ENCODE results near the gene THSD4. TPM values are rescaled to one million over a fixed set of nuclear protein-coding genes. Genes with fewer than 3 reads are reported as not detected.

THSD4 gene
- total RNA-seq, 2 donors from 2014 or later, result not detected

DNA sequence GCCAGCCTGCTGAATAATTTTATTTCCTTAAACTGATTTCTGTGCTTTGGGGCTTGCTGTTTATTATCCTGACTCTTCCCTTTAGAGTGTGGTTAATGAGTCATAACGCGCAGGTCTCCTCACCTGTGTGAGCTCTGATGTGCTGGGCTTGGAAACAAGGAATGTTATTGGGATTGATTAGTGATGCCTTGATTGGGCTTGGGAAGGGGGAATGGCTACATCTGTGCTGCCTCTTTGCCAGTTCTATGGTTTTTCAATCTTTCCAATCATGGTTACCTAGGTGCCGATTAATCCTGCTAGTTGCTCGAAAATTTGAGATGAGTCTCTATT is 161.0 kb downstream of the THSD4 start:
- no peaks in the 10 kb centered on the region for H3K36me3 Mint-ChIP-seq
- H3K27ac Mint-ChIP-seq, result no peak overlapping the region
- ATAC-seq (no peak), DNase-seq (ENCODE audit: low spot score) (no peak)
- no peak overlapping the region for H3K4me3 Mint-ChIP-seq
- H3K4me1 Mint-ChIP-seq (ENCODE audit: low read depth in 2 of 2), result no peaks in the 10 kb centered on the region
- peaks cover 9 to 14% of the 10 kb centered on the region in 2 donors for H3K27me3 Mint-ChIP-seq
- no peaks in the 10 kb centered on the region for H3K9me3 Mint-ChIP-seq

DNA sequence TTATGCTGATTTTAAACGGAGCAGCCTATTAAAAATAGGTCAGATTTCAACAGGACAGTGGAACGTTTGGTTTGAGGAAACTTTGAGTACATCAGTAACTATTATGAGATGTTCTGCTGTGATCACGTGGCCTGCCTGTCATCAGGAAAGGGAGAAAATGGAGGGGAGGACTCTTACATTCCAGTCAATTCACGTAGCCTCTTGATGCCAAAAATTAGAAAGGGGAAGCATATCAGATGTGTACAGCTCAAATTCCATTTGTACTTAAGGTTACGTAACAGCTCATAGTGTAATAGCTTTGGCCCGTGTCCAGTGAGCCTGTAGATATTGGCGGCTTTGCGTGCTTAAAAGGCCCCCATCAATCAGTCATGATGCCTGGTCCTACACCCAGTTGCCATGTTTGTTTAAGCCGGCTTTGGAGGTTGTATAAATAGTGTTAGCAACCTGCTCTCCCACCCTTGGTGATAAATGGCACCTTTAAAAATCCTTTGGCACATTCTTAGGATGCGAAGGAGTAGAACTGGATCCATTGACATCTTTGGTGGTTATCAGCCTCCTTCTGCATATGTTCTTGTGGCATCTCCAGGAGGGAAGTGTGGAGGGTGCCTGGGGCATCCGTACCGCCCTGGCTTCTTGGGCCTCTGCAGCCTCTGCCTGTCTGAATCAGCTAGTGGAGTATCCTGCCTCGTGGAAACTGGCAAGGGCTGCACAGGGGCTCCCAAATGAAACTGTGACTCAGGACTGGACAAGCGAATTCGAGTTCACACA is 163.9 kb downstream of the THSD4 start:
- no peaks in the 10 kb centered on the region for H3K36me3 Mint-ChIP-seq
- no peak overlapping the region for H3K4me3 Mint-ChIP-seq
- H3K9me3 Mint-ChIP-seq, result no peaks in the 10 kb centered on the region
- DNase-seq (ENCODE audit: low spot score) (no peak), ATAC-seq (no peak)
- H3K27ac Mint-ChIP-seq, result no peak overlapping the region
- H3K27me3 Mint-ChIP-seq, result peaks cover 14 to 18% of the 10 kb centered on the region in 2 donors
- no peaks in the 10 kb centered on the region for H3K4me1 Mint-ChIP-seq (ENCODE audit: low read depth in 2 of 2)

DNA sequence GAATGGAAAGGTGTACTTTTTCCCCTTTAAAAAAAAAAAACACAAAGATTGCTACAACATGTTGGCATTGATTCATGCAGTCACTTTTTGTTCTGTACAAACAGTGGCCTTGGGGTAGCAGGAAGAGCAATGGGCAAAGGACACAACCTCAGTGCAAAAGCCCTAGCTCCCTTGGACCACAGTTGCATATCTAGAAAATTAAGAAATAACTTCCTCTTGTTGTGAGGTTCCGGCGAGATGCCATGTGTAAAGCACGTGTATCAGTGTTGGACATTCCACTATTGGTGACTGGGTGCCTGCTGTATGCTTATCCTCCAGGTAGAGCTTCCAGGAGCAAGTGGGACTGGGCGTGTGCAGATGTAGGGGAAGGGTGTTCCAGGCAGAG is 164.5 kb downstream of the THSD4 start:
- Mint-ChIP-seq H3K27ac (no peak overlapping the region), H3K9me3 (no peaks in the 10 kb centered on the region), H3K27me3 (peaks cover 18 to 21% of the 10 kb centered on the region in 2 donors), H3K36me3 (no peaks in the 10 kb centered on the region), H3K4me1 (ENCODE audit: low read depth in 2 of 2) (no peaks in the 10 kb centered on the region), H3K4me3 (no peak overlapping the region)
- ATAC-seq (peak in 1 of 2 donors; percentile 24), DNase-seq (ENCODE audit: low spot score) (no peak)

DNA sequence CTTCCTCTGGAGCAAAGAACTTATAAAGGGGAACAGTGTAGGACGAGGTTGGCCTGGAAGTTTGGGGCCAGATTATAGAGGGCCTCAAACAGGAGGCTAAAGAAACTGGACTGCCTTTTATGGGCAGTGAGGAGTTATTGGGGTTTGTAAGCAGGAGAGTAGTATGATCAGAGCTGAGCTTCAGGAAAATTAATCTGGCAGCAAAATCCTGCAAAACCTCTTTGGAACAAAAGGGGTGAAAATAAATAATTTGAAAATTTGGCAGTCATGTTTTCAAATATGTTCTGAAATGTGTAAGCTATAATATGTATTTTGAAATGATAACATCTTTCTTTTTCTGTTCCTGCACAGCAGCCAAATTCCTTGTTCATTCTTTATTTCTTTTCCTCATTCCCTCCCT is 164.9 kb downstream of the THSD4 start:
- Mint-ChIP-seq H3K4me1 (ENCODE audit: low read depth in 2 of 2) (no peaks in the 10 kb centered on the region), H3K36me3 (no peaks in the 10 kb centered on the region), H3K4me3 (no peak overlapping the region), H3K27ac (no peak overlapping the region), H3K9me3 (no peaks in the 10 kb centered on the region), H3K27me3 (peaks cover 22 to 23% of the 10 kb centered on the region in 2 donors)
- no peak for ATAC-seq
- DNase-seq (ENCODE audit: low spot score), result no peak

DNA sequence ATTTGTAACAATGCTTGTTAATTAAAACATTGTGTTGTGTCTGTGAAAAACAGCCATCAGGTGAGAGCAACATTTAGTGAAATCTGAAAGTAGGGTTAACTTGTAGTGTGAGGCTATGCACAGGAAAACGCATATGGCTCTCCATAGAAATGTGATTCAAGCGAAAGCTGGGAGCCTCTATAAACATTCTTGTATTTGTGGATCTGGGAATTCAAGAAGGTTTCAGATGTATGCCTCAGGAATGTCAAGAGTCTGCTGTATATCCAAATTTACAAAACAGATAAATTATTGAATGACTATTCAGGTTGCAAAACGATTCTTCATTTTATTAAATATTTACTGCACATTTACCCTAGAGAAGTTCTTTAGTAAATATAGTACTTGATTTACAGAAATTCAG is 166.0 kb downstream of the THSD4 start:
- ATAC-seq (no peak), DNase-seq (ENCODE audit: low spot score) (no peak)
- no peak overlapping the region for H3K27ac Mint-ChIP-seq
- no peaks in the 10 kb centered on the region for H3K9me3 Mint-ChIP-seq
- no peak overlapping the region for H3K4me3 Mint-ChIP-seq
- H3K36me3 Mint-ChIP-seq, result no peaks in the 10 kb centered on the region
- peaks cover 23 to 27% of the 10 kb centered on the region in 2 donors for H3K27me3 Mint-ChIP-seq
- H3K4me1 Mint-ChIP-seq (ENCODE audit: low read depth in 2 of 2), result no peaks in the 10 kb centered on the region

DNA sequence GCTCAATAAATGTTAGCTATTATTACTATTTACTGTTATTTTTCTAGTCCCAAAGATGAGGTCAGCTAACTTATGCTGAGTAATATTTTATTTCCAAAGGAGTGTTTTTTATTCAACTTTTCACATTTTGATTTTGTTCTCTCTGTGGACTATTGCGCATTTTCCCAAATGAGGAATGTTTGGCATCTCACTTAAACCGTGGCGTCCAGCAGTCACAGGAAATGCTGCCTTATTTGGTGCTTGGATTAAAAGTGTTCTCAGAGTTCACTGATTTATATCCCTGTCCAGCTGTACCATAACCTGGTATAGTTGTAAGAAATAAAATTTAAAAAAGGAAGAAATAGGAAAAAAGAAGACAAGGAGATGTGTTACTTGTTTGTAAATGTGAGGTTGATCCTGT is 166.8 kb downstream of the THSD4 start:
- no peaks in the 10 kb centered on the region for H3K4me1 Mint-ChIP-seq (ENCODE audit: low read depth in 2 of 2)
- no peaks in the 10 kb centered on the region for H3K9me3 Mint-ChIP-seq
- no peak for DNase-seq (ENCODE audit: low spot score)
- no peaks in the 10 kb centered on the region for H3K36me3 Mint-ChIP-seq
- peaks cover 28 to 32% of the 10 kb centered on the region in 2 donors for H3K27me3 Mint-ChIP-seq
- no peak overlapping the region for H3K4me3 Mint-ChIP-seq
- ATAC-seq, result no peak
- no peak overlapping the region for H3K27ac Mint-ChIP-seq

DNA sequence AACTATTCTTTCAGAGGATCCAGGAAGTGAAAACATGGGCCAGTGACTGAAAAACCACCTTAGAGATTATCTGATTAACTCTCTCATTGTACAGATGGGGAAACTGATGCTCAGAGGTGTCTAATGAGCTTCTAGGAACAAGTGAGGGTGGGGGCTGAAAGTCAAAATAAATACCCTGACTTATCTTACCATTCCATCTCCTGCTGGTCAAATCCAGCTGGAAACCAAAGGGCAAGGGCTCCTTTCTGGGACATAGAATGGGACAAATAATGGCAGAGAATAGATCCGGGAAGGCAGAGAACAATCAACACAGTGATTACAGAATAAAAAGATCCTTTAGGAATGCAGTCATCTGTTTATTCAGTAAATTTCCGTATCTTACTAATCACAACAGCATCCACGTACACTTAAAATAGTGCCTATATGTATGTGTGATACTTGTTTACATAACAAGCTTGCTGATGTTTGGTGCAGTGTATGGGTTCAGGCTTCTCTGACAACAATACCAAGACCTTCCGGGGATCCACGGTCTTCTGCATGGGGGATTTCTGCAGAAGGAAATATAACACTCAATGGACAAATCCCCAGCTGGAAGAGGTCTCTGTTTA is 173.2 kb downstream of the THSD4 start:
- no peak overlapping the region for H3K4me3 Mint-ChIP-seq
- H3K9me3 Mint-ChIP-seq, result no peaks in the 10 kb centered on the region
- H3K4me1 Mint-ChIP-seq (ENCODE audit: low read depth in 2 of 2), result peaks cover 14 to 23% of the 10 kb centered on the region in 2 donors
- no peak overlapping the region for H3K27ac Mint-ChIP-seq
- no peaks in the 10 kb centered on the region for H3K36me3 Mint-ChIP-seq
- no peak for DNase-seq (ENCODE audit: low spot score)
- peaks cover 19 to 29% of the 10 kb centered on the region in 2 donors for H3K27me3 Mint-ChIP-seq
- ATAC-seq, result no peak

DNA sequence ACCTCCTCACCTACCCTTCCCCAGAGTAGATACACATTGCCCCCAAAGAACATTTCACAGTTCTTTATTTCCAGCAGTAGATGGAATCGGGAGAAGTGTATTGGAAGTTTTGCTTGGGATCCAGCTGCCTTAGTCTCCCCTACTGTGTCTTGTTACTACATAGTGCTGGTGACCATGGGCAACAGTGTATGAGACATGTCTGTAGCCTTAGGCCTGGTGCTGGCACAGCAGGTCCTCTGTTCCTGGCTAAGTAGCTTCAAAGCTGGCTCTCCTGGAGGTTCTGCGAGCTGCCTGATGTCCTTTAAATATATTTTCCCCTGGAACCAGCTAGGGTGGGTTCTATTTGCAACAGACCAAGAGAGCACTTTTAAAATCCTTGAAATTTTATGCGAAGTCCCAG is 174.7 kb downstream of the THSD4 start:
- H3K9me3 Mint-ChIP-seq, result no peaks in the 10 kb centered on the region
- peaks cover 20 to 27% of the 10 kb centered on the region in 2 donors for H3K4me1 Mint-ChIP-seq (ENCODE audit: low read depth in 2 of 2)
- H3K4me3 Mint-ChIP-seq, result no peak overlapping the region
- H3K27me3 Mint-ChIP-seq, result peaks cover 12 to 19% of the 10 kb centered on the region in 2 donors
- no peak for DNase-seq (ENCODE audit: low spot score)
- no peak for ATAC-seq
- H3K27ac Mint-ChIP-seq, result no peak overlapping the region
- no peaks in the 10 kb centered on the region for H3K36me3 Mint-ChIP-seq

DNA sequence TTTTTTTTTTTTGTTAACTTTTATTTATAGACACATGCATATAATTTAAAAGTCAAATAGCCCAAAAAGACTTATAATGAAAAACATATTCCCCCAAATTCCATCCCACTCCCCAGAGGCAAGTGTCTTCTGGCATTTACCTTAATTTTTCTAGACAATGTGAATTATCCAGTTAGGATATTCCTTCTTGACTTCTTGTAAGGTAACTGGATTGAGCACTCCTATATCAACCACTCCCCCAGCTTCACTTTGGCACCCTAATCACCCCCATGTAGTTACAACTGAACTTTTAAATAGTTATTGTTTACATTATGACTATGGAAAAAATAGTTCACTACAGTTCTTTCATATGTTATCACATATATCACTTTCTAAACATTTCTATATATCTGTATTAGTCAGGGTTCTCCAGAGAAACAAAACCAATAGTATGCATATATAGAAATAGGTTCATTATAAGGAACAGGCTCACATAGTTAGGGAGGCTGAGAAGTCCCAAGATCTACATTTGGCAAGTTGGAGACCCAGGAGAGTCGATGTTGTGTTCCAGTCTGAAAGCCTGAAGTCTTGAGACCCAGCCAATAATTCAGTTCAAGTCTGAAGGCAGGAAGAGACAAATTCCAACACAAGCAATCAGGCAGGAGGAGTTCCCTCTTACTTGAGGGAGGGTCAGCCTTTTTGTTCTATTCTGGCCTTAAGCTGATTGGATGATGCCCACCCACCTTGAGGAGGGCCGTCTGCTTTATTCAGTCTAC is 175.8 kb downstream of the THSD4 start:
- Mint-ChIP-seq H3K4me1 (ENCODE audit: low read depth in 2 of 2) (peaks cover 20 to 27% of the 10 kb centered on the region in 2 donors), H3K27me3 (peaks cover 12 to 15% of the 10 kb centered on the region in 2 donors)
- ATAC-seq, result no peak

DNA sequence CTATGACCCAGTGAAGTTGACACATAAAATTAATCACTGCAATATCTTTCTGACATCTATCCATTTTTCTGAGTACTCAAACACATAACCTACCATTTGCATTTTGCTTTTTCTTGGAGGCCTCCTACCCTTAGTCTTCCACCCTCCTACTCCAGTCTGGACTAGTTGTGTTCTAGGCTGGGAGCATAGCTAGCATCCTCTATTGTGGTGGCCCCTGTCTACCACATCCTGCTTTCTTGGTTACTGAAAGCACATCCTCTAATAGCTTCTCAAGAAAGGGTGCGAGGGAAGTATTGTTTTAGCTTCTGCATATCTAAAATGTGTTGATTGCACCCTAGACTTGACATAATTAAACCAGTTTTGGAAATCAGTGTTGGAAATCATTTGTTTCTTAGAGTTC is 176.5 kb downstream of the THSD4 start:
- Mint-ChIP-seq H3K27ac (no peak overlapping the region), H3K27me3 (peaks cover 6 to 9% of the 10 kb centered on the region in 2 donors), H3K4me3 (no peak overlapping the region), H3K9me3 (no peaks in the 10 kb centered on the region), H3K36me3 (no peaks in the 10 kb centered on the region), H3K4me1 (ENCODE audit: low read depth in 2 of 2) (peaks cover 20 to 27% of the 10 kb centered on the region in 2 donors)
- ATAC-seq (peak; percentile 63 to 70), DNase-seq (ENCODE audit: low spot score) (no peak)

More for the DNA sequence above, 175.8 kb downstream of the THSD4 start:
- Mint-ChIP-seq H3K36me3 (no peaks in the 10 kb centered on the region), H3K27ac (no peak overlapping the region), H3K9me3 (no peaks in the 10 kb centered on the region), H3K4me3 (no peak overlapping the region)
- DNase-seq (ENCODE audit: low spot score), result no peak

DNA sequence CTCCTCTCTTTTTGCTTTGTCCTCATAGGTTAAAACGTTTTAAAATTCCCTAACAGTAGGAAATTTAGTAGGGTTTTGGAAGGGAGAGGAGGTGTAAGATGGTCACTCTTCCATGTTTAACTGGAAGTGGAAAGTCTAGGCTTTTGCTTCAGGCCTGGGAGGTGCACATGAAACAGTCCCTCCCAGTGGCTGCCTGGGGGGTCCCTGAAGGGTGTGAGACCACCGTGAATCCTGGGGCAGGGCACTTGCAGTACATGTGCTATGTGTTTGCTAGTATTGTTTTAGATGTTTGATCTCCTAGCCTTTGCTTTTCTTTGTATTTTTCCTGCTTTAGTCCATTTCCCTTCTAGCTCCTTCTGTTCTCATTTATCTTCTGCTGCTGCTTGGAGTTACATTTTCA is 178.5 kb downstream of the THSD4 start:
- Mint-ChIP-seq H3K4me1 (ENCODE audit: low read depth in 2 of 2) (peaks cover 20 to 27% of the 10 kb centered on the region in 2 donors), H3K27ac (no peak overlapping the region), H3K9me3 (no peaks in the 10 kb centered on the region), H3K27me3 (peaks cover 0 to 12% of the 10 kb centered on the region in 2 donors), H3K4me3 (no peak overlapping the region), H3K36me3 (no peaks in the 10 kb centered on the region)
- DNase-seq (ENCODE audit: low spot score) (no peak), ATAC-seq (no peak)

DNA sequence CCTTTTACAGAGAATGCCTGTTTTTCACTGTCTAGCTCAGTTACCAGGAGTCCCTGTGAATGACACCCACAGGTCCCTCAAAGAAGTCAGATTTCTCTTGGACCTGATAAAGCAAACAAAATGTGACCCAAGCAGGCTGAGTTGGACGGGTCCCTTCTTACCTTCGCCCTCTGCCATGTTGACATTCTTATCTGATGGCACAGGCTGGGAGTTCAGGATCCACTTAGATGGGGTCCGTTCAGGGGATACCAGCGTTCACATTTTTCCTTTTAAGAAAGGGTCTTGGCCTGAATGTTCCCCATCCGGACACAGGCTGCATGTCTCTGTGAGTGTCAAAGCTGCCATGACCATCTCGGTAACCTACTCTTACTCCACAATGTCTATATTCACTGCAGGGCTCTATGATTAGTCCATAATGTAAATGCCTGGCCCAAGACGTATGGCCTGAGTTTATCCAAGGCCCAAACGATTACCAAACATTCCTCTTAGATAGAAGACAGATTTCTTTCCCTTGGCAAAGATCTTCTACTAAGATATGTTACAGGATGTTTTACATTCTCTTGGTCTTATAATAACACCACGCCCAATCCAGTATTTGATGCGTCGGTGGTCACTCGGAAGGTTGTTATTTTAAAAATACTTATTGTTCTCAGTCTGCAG is 179.1 kb downstream of the THSD4 start:
- no peak for ATAC-seq
- peaks cover 6 to 13% of the 10 kb centered on the region in 2 donors for H3K27me3 Mint-ChIP-seq
- no peak overlapping the region for H3K4me3 Mint-ChIP-seq
- H3K4me1 Mint-ChIP-seq (ENCODE audit: low read depth in 2 of 2), result peaks cover 20 to 27% of the 10 kb centered on the region in 2 donors
- no peak overlapping the region for H3K27ac Mint-ChIP-seq
- DNase-seq (ENCODE audit: low spot score), result no peak
- no peaks in the 10 kb centered on the region for H3K9me3 Mint-ChIP-seq
- H3K36me3 Mint-ChIP-seq, result no peaks in the 10 kb centered on the region

DNA sequence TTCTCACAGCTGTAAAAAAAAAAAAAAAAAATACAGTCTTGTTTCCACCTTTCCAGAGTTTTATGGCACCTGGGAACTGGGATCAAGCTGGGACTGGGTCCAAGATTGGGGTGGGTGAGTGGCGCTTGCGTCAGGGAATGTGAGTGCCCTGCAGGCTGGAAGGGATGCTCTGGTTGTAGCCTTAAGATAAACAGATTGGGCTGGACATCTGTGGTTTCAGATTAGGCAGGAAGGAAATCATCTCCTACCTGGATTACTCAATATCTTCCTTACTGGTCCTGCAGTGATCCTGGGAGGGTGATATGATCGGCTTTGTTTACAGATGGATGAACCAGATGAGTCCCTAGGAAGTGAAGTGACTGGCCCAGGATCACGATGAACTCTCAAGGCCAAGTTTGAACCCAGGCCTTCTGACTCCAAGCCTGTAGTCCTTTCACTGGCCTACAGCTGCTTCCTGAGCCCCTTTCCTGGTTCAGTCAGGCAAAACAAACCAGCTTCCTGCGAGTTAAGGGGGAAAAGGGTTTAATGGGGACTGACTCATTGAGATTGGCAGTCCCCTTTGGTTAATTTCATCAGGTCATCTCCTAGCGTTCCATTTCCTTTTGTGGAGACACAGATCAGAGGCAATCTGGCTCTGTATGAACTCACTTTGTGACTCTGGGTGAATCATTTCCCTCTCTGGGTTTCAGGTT is 179.8 kb downstream of the THSD4 start:
- Mint-ChIP-seq H3K27me3 (peaks cover 6 to 13% of the 10 kb centered on the region in 2 donors), H3K27ac (no peak overlapping the region), H3K4me1 (ENCODE audit: low read depth in 2 of 2) (peaks cover 20 to 27% of the 10 kb centered on the region in 2 donors), H3K9me3 (no peaks in the 10 kb centered on the region), H3K36me3 (no peaks in the 10 kb centered on the region), H3K4me3 (no peak overlapping the region)
- DNase-seq (ENCODE audit: low spot score) (no peak), ATAC-seq (no peak)

Data from natural killer cell treated with Interleukin-12 subunit alpha and Interleukin-12 subunit beta and Interleukin-15 and Interleukin-18, amount 100 ng/mL, for 72 hours (primary cell).